Panc1 (cell line): ENCODE data around the gene KDM7A. TPM values are rescaled to one million over a fixed set of nuclear protein-coding genes. Genes with fewer than 3 reads are reported as not detected.

Experiments
- ATAC-seq: fragments of 200-7000 bp; cut with Tn5 transposase; 2 replicates; pipeline ENCODE4 v1.9.1; 2020; ENCODE audit warnings: mild to moderate bottlenecking, moderate library complexity
- Bru-seq: library from RNA; stranded (reverse); fragments of 400-500 nt; gene quantifications from one replicate; lab custom pipeline; 2021; lab: Mats Ljungman, UMichigan
- BruChase-seq, 2 experiments: library from RNA; stranded (reverse); fragments of 400-500 nt; gene quantifications; one replicate each; lab custom pipeline; 2021; lab: Mats Ljungman, UMichigan
- BruUV-seq: library from RNA; stranded (reverse); fragments of 400-500 nt; replicated peaks from 2 replicates; lab custom pipeline; 2021; lab: Mats Ljungman, UMichigan
- CTCF ChIA-PET: fragments of 300-600 bp; sonication (Branson Sonifier 250); formaldehyde crosslinking; loops from one replicate; lab custom pipeline; 2022; ENCODE audit warnings: antibody characterized with exemption; lab: Charles Lee
- POLR2A ChIA-PET: fragments of 300-600 bp; sonication (Branson Sonifier 250); formaldehyde crosslinking; loops from one replicate; lab custom pipeline; 2022; ENCODE audit warnings: antibody characterized with exemption; lab: Charles Lee
- DNase-seq: peaks from one replicate; pipeline ENCODE4 v3.0.0-alpha.2; 2010; ENCODE audit warnings: low read depth, low spot score
- H3K27ac ChIP-seq: 2 replicates; pipeline ENCODE4 v1.5.1; 2011; ENCODE audit warnings: mild to moderate bottlenecking, low read length, inconsistent platforms
- H3K27me3 ChIP-seq: fragments of 200-500 bp; sonication (Bioruptor generic); 2 replicates; pipeline ENCODE4 v1.6.0; 2014; ENCODE audit warnings: low read length, inconsistent platforms; ENCODE audit not compliant: control insufficient read depth, insufficient read depth
- H3K36me3 ChIP-seq: fragments of 200-500 bp; sonication (Bioruptor generic); 2 replicates; pipeline ENCODE4 v1.5.1; 2014; ENCODE audit warnings: inconsistent platforms, mild to moderate bottlenecking, low read length, moderate library complexity; ENCODE audit not compliant: control insufficient read depth, insufficient read depth
- H3K4me1 ChIP-seq: 2 replicates; pipeline ENCODE4 v1.5.1; 2011; ENCODE audit warnings: inconsistent platforms, mild to moderate bottlenecking, low read length, moderate library complexity; ENCODE audit not compliant: control insufficient read depth, insufficient read depth
- H3K4me3 ChIP-seq, 2 experiments: 2 replicates each; pipeline ENCODE4 v1.5.1; 2011 to 2012; ENCODE audit warnings: low read depth in 2 of 2, low read length in 2 of 2, mild to moderate bottlenecking in 2 of 2, inconsistent platforms in 1 of 2, moderate library complexity in 1 of 2
- H3K9me3 ChIP-seq: fragments of 200-500 bp; sonication (Bioruptor generic); 2 replicates; pipeline ENCODE4 v1.5.1; 2014; ENCODE audit warnings: low read depth, mild to moderate bottlenecking, inconsistent platforms, low read length, moderate library complexity; ENCODE audit not compliant: control insufficient read depth, insufficient read depth
- POLR2AphosphoS5 ChIP-seq: IDR thresholded peaks from 2 replicates; pipeline ENCODE4 v1.6.1; 2012; ENCODE audit warnings: mild to moderate bottlenecking, low read depth, low read length, moderate library complexity
- SIN3A ChIP-seq: IDR thresholded peaks from 2 replicates; pipeline ENCODE4 v1.6.1; 2012; ENCODE audit warnings: low read depth, mild to moderate bottlenecking, low read length, moderate library complexity, borderline replicate concordance; ENCODE audit not compliant: insufficient read depth
- TCF7L2 ChIP-seq: IDR thresholded peaks from 2 replicates; pipeline ENCODE4 v1.6.1; 2011; ENCODE audit warnings: mild to moderate bottlenecking, low read depth, low read length, inconsistent platforms
- in situ Hi-C: cut with HindIII; loops from 2 replicates; pipeline ENCODE4 v1.10.0; 2016; ENCODE audit warnings: low sequenced_read_pairs, low pct_unique_long_range_greater_than_20kb
- intact Hi-C: fragments of 100-400 bp; cut with micrococcal nuclease; formaldehyde crosslinking; loops from one replicate; pipeline ENCODE4 v1.10.0; 2022; ENCODE audit not compliant: unreplicated experiment
- long read RNA-seq: library from polyadenylated mRNA; unstranded; transcript quantifications from one replicate; pipeline ENCODE4 v2.0.0, GENCODE V29; 2021; ENCODE audit not compliant: unreplicated experiment
- polyA plus RNA-seq: library from polyadenylated mRNA; unstranded; fragments of >200 nt; gene quantifications from one replicate; pipeline ENCODE4 v1.2.1, GENCODE V29; 2012; ENCODE audit warnings: missing spikeins; ENCODE audit not compliant: insufficient read length
- total RNA-seq: library from RNA; stranded (reverse); gene quantifications from one replicate; pipeline ENCODE4 v1.2.1, GENCODE V29; 2021; ENCODE audit not compliant: unreplicated experiment
- TF ChIP-seq, protein P1 (sequence below), 2 experiments: IDR thresholded peaks; 2 replicates each; pipeline ENCODE4 v1.6.1; 2011 to 2012; ENCODE audit warnings: low read depth in 2 of 2, control low read depth in 1 of 2, low read length in 1 of 2, mild to moderate bottlenecking in 1 of 2, moderate library complexity in 1 of 2; ENCODE audit not compliant: insufficient read depth in 1 of 2
- TF ChIP-seq, protein P2 (sequence below): fragments of 450-650 bp; IDR thresholded peaks from 2 replicates; pipeline ENCODE4 v1.5.1; 2017; ENCODE audit warnings: mild to moderate bottlenecking

Gene KDM7A, protein sequence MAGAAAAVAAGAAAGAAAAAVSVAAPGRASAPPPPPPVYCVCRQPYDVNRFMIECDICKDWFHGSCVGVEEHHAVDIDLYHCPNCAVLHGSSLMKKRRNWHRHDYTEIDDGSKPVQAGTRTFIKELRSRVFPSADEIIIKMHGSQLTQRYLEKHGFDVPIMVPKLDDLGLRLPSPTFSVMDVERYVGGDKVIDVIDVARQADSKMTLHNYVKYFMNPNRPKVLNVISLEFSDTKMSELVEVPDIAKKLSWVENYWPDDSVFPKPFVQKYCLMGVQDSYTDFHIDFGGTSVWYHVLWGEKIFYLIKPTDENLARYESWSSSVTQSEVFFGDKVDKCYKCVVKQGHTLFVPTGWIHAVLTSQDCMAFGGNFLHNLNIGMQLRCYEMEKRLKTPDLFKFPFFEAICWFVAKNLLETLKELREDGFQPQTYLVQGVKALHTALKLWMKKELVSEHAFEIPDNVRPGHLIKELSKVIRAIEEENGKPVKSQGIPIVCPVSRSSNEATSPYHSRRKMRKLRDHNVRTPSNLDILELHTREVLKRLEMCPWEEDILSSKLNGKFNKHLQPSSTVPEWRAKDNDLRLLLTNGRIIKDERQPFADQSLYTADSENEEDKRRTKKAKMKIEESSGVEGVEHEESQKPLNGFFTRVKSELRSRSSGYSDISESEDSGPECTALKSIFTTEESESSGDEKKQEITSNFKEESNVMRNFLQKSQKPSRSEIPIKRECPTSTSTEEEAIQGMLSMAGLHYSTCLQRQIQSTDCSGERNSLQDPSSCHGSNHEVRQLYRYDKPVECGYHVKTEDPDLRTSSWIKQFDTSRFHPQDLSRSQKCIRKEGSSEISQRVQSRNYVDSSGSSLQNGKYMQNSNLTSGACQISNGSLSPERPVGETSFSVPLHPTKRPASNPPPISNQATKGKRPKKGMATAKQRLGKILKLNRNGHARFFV
- total RNA-seq (3.6 TPM), Bru-seq, nascent RNA (percentile 63 among the genes with signal in this experiment), BruChase-seq, experiment 1, labeled RNA remaining after a 2-hour chase (percentile 60 among the genes with signal in this experiment), BruChase-seq, experiment 2, labeled RNA remaining after a 6-hour chase (percentile 50 among the genes with signal in this experiment)
- polyA plus RNA-seq = 2.9 TPM
- long read RNA-seq, full-length matches to known transcripts = 3 of 7 reads
- long read RNA-seq, partial matches to known transcripts = 2 of 7 reads
- long read RNA-seq, other reads (novel, unspliced or antisense) = 2 of 7 reads

DNA sequence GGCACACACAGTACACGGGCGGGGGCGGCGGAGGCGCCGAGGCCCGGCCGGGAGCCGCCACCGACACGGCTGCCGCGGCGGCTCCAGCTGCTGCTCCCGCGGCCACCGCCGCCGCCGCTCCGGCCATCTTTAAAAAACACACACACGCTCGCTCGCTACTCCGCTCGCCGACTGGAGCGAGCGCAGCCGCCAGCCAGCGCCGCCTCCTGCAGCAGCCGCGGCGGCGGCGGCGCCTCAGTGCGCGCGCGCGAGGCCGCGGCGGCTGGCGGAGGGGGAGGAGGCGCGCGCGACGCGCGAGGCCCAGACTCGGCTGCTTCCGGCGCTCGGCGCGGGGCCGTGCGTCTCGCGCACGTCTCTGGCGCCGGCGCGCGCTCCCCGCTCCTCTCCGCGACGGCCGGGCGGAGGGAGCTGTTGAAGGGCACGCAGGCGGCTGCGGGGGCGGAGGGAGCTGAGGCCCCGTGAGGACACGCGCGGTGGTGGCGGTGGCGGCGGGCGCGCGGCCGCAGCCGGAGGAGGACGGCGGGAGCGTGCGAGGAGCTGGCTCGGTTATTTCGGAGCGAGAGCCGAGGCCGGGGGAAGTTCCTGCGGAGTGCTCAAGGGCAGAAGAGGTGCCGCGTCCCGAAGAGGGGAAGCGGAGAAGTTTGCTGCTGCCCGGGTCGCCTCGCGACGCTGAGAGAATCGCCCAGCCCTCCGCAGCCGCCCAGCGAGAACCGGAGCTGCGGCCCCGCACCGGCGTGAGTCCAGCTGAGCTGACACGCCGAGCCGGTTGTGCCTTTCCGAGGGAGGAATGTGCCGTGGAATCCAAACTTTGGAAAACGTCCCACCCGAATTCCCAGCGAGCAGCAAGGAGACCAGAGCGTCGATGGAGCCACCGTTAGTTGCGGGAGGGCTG is at the start of gene KDM7A:
TSS of gene KDM7A (minus strand) at position 173 of the 892 bp plus-strand sequence. CDS start at position 127, 46 bp downstream.
- Histone ChIP-seq H3K36me3 (no peaks in the 10 kb centered on the region), H3K27me3 (peaks cover 2% of the 10 kb centered on the region; the same call in 1 of the 2 replicates), H3K4me1 (peaks cover 5% of the 10 kb centered on the region), H3K27ac (peak within 1 kb of the TSS; percentile 85), H3K4me3 (peak within 1 kb of the TSS; percentile 81 to 89), H3K9me3 (no peaks in the 10 kb centered on the region)
- intact Hi-C loops (no loop called here), in situ Hi-C loops (no loop called here)
- BruUV-seq = no TSS peak
- ChIA-PET POLR2A (interaction anchor here (0.6 kb wide), 4 partner anchors 14 to 326 kb away, joined by 3 to 16 read pairs (median 8); no protein-coding TSS in a partner anchor), CTCF (interaction anchor here (0.7 kb wide), 1 partner anchor 221 kb away, joined by 5 read pairs; no protein-coding TSS in a partner anchor)
- DNase-seq = no peak
- ATAC-seq = peak; percentile 93
- TF ChIP-seq SIN3A = 0 out of 2 replicates have a peak, but pooled peaks have one; percentile 31
- TF ChIP-seq POLR2AphosphoS5 = peak; percentile 44; the same call in 1 of the 2 replicates
- TF ChIP-seq, protein P1, sequence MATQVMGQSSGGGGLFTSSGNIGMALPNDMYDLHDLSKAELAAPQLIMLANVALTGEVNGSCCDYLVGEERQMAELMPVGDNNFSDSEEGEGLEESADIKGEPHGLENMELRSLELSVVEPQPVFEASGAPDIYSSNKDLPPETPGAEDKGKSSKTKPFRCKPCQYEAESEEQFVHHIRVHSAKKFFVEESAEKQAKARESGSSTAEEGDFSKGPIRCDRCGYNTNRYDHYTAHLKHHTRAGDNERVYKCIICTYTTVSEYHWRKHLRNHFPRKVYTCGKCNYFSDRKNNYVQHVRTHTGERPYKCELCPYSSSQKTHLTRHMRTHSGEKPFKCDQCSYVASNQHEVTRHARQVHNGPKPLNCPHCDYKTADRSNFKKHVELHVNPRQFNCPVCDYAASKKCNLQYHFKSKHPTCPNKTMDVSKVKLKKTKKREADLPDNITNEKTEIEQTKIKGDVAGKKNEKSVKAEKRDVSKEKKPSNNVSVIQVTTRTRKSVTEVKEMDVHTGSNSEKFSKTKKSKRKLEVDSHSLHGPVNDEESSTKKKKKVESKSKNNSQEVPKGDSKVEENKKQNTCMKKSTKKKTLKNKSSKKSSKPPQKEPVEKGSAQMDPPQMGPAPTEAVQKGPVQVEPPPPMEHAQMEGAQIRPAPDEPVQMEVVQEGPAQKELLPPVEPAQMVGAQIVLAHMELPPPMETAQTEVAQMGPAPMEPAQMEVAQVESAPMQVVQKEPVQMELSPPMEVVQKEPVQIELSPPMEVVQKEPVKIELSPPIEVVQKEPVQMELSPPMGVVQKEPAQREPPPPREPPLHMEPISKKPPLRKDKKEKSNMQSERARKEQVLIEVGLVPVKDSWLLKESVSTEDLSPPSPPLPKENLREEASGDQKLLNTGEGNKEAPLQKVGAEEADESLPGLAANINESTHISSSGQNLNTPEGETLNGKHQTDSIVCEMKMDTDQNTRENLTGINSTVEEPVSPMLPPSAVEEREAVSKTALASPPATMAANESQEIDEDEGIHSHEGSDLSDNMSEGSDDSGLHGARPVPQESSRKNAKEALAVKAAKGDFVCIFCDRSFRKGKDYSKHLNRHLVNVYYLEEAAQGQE (IDR thresholded peaks at IDR 0.05; ENCODE audit: insufficient read depth in 1 of 2, low read depth in 2 of 2, low read length in 1 of 2) = no peak
- TF ChIP-seq, protein P2, sequence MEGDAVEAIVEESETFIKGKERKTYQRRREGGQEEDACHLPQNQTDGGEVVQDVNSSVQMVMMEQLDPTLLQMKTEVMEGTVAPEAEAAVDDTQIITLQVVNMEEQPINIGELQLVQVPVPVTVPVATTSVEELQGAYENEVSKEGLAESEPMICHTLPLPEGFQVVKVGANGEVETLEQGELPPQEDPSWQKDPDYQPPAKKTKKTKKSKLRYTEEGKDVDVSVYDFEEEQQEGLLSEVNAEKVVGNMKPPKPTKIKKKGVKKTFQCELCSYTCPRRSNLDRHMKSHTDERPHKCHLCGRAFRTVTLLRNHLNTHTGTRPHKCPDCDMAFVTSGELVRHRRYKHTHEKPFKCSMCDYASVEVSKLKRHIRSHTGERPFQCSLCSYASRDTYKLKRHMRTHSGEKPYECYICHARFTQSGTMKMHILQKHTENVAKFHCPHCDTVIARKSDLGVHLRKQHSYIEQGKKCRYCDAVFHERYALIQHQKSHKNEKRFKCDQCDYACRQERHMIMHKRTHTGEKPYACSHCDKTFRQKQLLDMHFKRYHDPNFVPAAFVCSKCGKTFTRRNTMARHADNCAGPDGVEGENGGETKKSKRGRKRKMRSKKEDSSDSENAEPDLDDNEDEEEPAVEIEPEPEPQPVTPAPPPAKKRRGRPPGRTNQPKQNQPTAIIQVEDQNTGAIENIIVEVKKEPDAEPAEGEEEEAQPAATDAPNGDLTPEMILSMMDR = no peak
- TF ChIP-seq TCF7L2 = no peak
